Psoas muscle (tissue), 8 donors: Measurements from ENCODE around the gene MPRIP. TPM values are rescaled to one million over a fixed set of nuclear protein-coding genes. Genes with fewer than 3 reads are reported as not detected.
A peak's percentile ranks its signal among the peaks of the same experiment; 100 is the strongest.

Experiments used
- ATAC-seq, 4 donors: fragments of 200-7000 bp; cut with Tn5 transposase; one replicate each; pipeline ENCODE4 v1.9.1; 2020; ENCODE audit warnings: moderate library complexity in 3 of 4, mild to moderate bottlenecking in 2 of 4
- DNase-seq, 2 donors: peaks; one replicate each; pipeline ENCODE4 v3.0.0-alpha.2; 2020
- H3K27ac ChIP-seq: fragments of 200-600 bp; one replicate; pipeline ENCODE4 v1.8.0; 2022
- H3K27me3 ChIP-seq, 3 donors: fragments of 200-600 bp in 1 of 3; one replicate each; pipeline versions ENCODE4 v1.6.1 to v1.8.0; 2013 to 2022; ENCODE audit warnings: low read length in 2 of 3, mild to moderate bottlenecking in 2 of 3, moderate library complexity in 1 of 3; ENCODE audit not compliant: insufficient read depth in 3 of 3
- H3K36me3 ChIP-seq, 2 donors: fragments of 200-600 bp in 1 of 2; one replicate each; pipeline versions ENCODE4 v1.6.1 to v1.8.0; 2013 to 2022; ENCODE audit warnings: low read depth in 1 of 2, mild to moderate bottlenecking in 1 of 2, moderate library complexity in 1 of 2; ENCODE audit not compliant: insufficient read depth in 1 of 2
- H3K4me1 ChIP-seq: fragments of 200-600 bp; one replicate; pipeline ENCODE4 v1.8.0; 2022
- H3K4me3 ChIP-seq: fragments of 200-600 bp; one replicate; pipeline ENCODE4 v1.8.0; 2022; ENCODE audit warnings: mild to moderate bottlenecking
- H3K9me3 ChIP-seq: fragments of 200-600 bp; one replicate; pipeline ENCODE4 v1.8.0; 2022
- CTCF ChIP-seq: fragments of 200-600 bp; IDR thresholded peaks from one replicate; pipeline ENCODE4 v1.8.0; 2022; ENCODE audit warnings: antibody characterized with exemption
- whole genome bisulfite sequencing, 3 donors: extraction: QIAGEN DNeasy Blood & Tissue Kit; methylation state at CpG; one replicate each; pipeline versions ENCODE4 v1.1.6 to v1.1.7; 2013; 5-methylcytosine and 5-hydroxymethylcytosine counted together
- intact Hi-C, 2 donors: fragments of 100-400 bp; cut with DNase I; formaldehyde crosslinking; loops; one replicate each; pipeline versions ENCODE4 v1.11.0 to v1.14.2; 2022
- polyA plus RNA-seq, 3 donors: library from polyadenylated mRNA; stranded (reverse); fragments of 200-250 nt; gene quantifications; one replicate each; pipeline ENCODE4 v1.2.3, GENCODE V29; 2013
- total RNA-seq, 4 donors: library from RNA; stranded (reverse); fragmentation: NEBNext Ultra II Directional in 2 of 4; extraction: Animal tissue kit (Norgen Biotek cat#: 25700) in 2 of 4; gene quantifications; one replicate each; pipeline versions ENCODE4 v1.2.1 to v1.2.4, GENCODE V29; 2021 to 2023
- donor health status: healthy with polysubstance abuse.
- donor health status: DM: no; HTN: no; CAD: no; lungs with moderate emphysema.
- donor health status: Bipolar disorder and iron deficiency.
- donor health status: healthy.
- donor health status: DM: yes; HTN: yes; CAD: no.
- donor health status: DM: no; HTN: no; CAD: no.
- donor health status: DM: no; HTN: no; CAD: no.
- donor health status: DM: yes; HTN: yes; CAD: no.

Gene MPRIP
- total and polyA plus RNA-seq, 7 donors = 142 to 322 (median 244) TPM

- WGBS, 3 donors = 90 to 96% (median 96%) methylated on average over 4 of the region's 4 CpGs
- peaks cover 10 to 95% of the 10 kb centered on the region in 2 donors for H3K36me3 ChIP-seq
- peaks cover 21% of the 10 kb centered on the region for H3K4me1 ChIP-seq
- no peak overlapping the region for H3K4me3 ChIP-seq
- no peaks in the 10 kb centered on the region for H3K9me3 ChIP-seq
- intact Hi-C loops = no loop called here
- no peak overlapping the region for H3K27ac ChIP-seq
- TF ChIP-seq CTCF = no peak
- H3K27me3 ChIP-seq = no peaks in the 10 kb centered on the region
- DNase-seq = peak in 1 of 2 donors; percentile 3
- ATAC-seq = no peak
Measured at GRCh38 chr17:17144061-17144460, 101.8 kb downstream of the MPRIP start.

- peak in 1 of 2 donors; percentile 5 for DNase-seq
- no peak overlapping the region for H3K4me3 ChIP-seq
- intact Hi-C loops = no loop called here
- peaks cover 15% of the 10 kb centered on the region for H3K4me1 ChIP-seq
- ATAC-seq = peak in 1 of 4 donors; percentile 7
- no peak for TF ChIP-seq CTCF
- H3K9me3 ChIP-seq = no peaks in the 10 kb centered on the region
- no peak overlapping the region for H3K27ac ChIP-seq
- no peaks in the 10 kb centered on the region for H3K27me3 ChIP-seq
- H3K36me3 ChIP-seq = peaks cover 10 to 91% of the 10 kb centered on the region in 2 donors
- WGBS, 3 donors = 65 to 72% (median 69%) methylated on average over 13 of the region's 13 CpGs
Measured at GRCh38 chr17:17144916-17145665, 102.8 kb downstream of the MPRIP start.

GRCh38 chr17:17146786-17147406, 104.6 kb downstream of the MPRIP start:
- Histone ChIP-seq H3K36me3 (peaks cover 10 to 83% of the 10 kb centered on the region in 2 donors), H3K4me1 (peaks cover 24% of the 10 kb centered on the region), H3K27ac (peak overlapping the region; percentile 70), H3K9me3 (no peaks in the 10 kb centered on the region), H3K4me3 (no peak overlapping the region), H3K27me3 (no peaks in the 10 kb centered on the region)
- intact Hi-C loops = no loop called here
- ATAC-seq (peak; percentile 69 to 82 (median 76)), DNase-seq (peak; percentile 53 to 85)
- peak; percentile 38 for TF ChIP-seq CTCF
- 58 to 73% (median 60%) methylated on average over 14 of the region's 14 CpGs for WGBS, 3 donors

GRCh38 chr17:17147821-17148220, 105.6 kb downstream of the MPRIP start:
- Histone ChIP-seq H3K27me3 (no peaks in the 10 kb centered on the region), H3K36me3 (peaks cover 10 to 74% of the 10 kb centered on the region in 2 donors), H3K27ac (no peak overlapping the region), H3K4me1 (peaks cover 33% of the 10 kb centered on the region), H3K9me3 (no peaks in the 10 kb centered on the region), H3K4me3 (no peak overlapping the region)
- DNase-seq = no peak
- 84 to 88% (median 84%) methylated on average over 5 of the region's 5 CpGs for WGBS, 3 donors
- ATAC-seq = no peak
- no peak for TF ChIP-seq CTCF
- intact Hi-C loops = no loop called here
